H1 (cell line): Measurements from ENCODE around the gene STBD1. TPM values are rescaled to one million over a fixed set of nuclear protein-coding genes. Genes with fewer than 3 reads are reported as not detected.

Experiments
- POU5F1 ChIP-seq: IDR thresholded peaks from 2 replicates; pipeline ENCODE4 v1.6.1; 2011; ENCODE audit warnings: low read depth, mild to moderate bottlenecking, low read length, moderate library complexity
- TAF1 ChIP-seq: IDR thresholded peaks from 2 replicates; pipeline ENCODE4 v1.6.1; 2011; ENCODE audit warnings: mild to moderate bottlenecking, low read depth, low read length
- polyA plus RNA-seq, 7 experiments: library from polyadenylated mRNA; depleted of rRNA in 3 of 7; stranded (reverse) in 5 of 7; unstranded in 2 of 7; fragments of >200 nt in 5 of 7; fragments of 200-250 nt in 2 of 7; gene quantifications; 1 replicate in 5 of 7; 2 replicates in 1 of 7; 4 replicates in 1 of 7; pipeline versions ENCODE4 v1.2.1 to v1.2.3, GENCODE V29; 2011 to 2013; ENCODE audit warnings: missing spikeins in 2 of 7, mixed read lengths in 2 of 7
- total RNA-seq: library from RNA; stranded (reverse); fragmentation: NEBNext Ultra II Directional; extraction: Animal tissue kit (Norgen Biotek cat#: 25700); gene quantifications from 2 replicates; pipeline ENCODE4 v1.2.1, GENCODE V29; 2021

Gene STBD1
- total and polyA plus RNA-seq, 2 of the 8 experiments (the other 6 are each of a cell fraction or from before 2014, with no cell fraction given): 0.45 to 1.7 TPM

DNA sequence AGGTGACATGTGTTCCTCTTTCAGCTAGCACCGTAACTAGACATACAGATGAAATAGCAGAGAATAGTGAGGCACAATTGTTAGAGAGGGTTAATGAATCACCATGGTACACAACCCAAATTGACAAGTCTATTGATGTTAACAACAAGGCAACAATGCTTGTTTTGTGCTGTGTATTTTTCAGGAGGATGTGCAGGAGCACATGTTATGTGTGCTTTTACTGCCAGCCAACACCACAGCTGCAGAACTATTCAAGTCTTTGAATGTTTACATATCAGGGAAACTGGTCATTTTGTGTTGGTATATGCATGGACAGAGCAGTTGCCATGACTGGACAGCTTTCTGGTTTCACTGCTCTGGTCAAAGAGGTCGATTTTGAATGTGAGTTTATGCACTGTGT is 32.8 kb downstream of the STBD1 start (continued):
- no peak for TF ChIP-seq TAF1
- no peak for TF ChIP-seq POU5F1
- TF ChIP-seq, all 59 proteins: peak for 0
